HG03469 (cell line): ENCODE results near the gene TSPAN16.

Source experiments
- ATAC-seq: cut with Tn5 transposase; IDR thresholded peaks from one replicate; pipeline ENCODE4 v1.9.1; 2021; ENCODE audit warnings: mild to moderate bottlenecking, moderate library complexity, moderate number of reproducible peaks; ENCODE audit not compliant: unreplicated experiment

Gene TSPAN16

GRCh38 chr19:11267316-11268085 is 28.5 kb upstream of the TSPAN16 start:
- no peak for ATAC-seq

GRCh38 chr19:11268783-11269267 is 27.1 kb upstream of the TSPAN16 start:
- ATAC-seq = no peak

DNA sequence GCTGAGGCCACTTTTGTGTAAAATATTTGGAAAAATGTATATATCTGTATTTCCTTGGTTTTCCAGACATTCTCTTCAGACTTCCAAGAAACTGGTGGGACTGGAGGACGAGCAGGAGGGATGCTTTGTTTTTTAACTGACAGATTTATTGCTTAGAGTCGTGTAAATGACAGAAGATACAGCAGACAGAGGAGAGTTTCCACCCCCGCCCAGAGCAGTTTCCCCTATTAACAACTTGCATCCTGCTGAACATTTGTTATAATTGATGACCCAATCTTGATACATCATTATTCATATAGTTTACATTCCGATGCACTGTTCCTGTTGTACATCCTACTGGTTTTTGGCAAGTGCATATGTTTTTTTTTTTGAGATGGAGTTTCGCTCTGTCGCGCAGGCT is 26.6 kb upstream of the TSPAN16 start:
- no peak for ATAC-seq

DNA sequence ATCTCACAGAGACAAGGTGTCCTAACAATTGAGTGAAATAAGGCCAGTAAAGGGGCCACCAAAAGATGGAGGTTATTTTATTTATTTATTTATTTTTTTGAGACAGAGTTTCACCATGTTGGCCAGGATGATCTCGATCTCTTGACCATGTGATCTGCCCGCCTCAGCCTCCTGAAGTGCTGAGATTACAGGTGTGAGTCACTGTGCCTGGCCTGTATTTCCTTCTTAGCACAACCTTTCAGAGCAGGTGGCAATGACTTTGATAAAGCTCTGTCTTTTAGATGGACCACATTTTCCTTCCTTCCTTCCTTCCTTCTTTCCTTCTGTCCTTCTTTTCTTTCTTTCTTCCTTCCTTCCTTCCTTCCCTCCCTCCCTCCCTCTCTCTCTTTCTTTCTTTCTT is 22.7 kb upstream of the TSPAN16 start:
- ATAC-seq = no peak

DNA sequence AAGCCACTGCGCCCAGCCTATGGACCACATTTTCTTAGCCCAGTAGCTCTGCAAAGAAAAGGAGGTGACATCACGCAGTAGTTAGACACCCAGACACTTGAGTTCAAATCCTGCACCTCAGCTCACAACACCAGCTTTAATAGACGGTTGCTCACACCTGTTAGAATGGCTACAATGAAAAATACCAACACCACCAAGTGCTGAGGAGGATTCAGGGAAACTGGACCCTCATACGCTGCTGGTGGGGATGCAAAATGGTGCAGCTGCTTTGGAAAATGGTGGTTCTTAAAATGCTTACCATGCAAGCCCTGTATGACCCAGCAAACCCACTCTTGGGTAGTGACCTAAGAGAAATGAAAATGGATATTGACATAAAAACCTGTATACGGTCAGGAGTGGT is 22.0 kb upstream of the TSPAN16 start:
- no peak for ATAC-seq

GRCh38 chr19:11274533-11275086 is 21.4 kb upstream of the TSPAN16 start:
- ATAC-seq = no peak

- no peak for ATAC-seq
Observed at GRCh38 chr19:11278670-11279069, 17.3 kb upstream of the TSPAN16 start.

DNA sequence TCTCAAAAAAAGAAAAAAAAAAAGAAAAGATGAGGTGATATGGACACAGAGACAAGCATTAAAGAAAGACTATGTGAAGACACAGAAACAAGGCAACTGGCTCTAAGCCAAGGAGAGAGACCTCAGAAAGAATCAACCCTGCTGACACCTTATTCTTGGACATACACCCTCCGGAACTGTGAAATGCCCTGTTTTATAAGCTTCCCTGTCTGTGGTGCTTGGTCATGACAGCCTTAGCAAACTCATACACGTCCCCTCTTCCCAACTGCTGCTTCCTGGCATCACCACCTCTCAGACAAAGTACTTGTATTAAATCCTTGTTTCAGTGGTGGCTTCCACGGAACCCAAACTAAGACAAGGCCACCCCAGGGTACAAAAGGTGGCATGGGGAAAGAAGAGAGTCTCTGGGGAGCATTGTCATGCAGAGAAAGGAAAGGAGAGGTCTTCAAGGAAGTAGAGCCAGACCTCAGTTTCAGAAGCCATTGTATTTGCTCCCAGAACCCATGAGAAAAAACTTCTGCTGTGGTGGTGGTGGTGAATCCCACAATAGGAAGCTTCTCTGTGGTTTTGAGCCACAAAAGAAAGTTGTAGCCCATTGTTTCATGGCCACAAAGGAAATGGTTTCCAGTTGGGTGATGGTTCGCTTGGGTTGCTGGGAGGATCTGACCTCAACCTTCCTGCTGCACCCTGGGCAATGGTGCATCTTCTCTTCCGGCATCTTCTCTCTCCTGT is 16.3 kb upstream of the TSPAN16 start:
- no peak for ATAC-seq

DNA sequence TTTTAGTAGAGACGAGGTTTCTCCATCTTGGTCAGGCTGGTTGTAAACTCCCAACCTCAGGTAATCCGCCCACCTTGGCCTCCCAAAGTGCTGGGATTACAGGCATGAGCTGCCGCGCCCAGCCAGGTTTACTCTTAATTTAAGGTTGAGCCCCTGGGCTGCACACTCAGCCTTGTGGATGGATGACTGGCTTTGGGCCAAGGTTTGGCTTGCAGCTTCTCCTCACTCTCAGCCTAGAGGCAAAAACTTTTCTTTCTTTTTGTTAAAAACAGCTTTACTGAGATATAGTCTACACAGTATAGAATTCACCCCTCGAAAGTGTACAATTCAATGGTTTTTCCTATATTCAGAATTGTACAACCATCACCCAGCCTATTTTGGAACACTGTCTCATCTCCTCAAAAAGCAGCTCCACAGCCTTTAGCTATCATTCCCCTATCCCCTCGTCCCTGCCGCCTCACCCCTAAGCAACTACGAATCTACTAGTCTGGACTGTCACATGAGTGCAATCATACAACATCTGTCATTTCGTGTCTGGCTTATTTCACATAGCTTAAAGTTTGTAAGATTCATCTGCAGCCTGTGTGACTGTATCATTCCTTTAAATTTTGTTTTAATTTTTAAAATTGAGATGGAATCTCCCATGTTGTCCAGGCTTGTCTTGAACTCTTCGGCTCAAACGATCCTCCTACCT is 14.5 kb upstream of the TSPAN16 start:
- no peak for ATAC-seq

DNA sequence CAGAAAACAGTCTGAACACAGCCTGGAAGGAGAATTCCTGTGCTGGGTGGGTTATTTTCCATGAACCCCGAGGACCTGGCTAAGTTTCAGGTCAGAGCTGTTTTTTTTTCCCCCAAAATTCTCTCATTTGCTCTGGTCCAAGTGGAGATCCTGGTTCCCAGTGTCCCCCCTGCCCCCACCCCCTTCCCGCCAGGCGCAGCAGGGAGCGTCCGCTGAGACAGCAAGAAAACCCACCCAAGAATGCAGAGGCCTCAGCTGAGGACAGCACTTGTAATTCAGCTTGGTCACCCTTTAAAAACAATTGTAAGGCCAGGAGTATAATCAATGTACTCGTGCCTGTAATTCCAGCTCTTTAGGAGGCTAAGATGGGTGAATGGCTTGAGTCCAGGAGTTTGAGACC is 11.4 kb upstream of the TSPAN16 start:
- ATAC-seq = no peak

GRCh38 chr19:11286312-11286974 is 9.5 kb upstream of the TSPAN16 start:
- ATAC-seq = no peak

DNA sequence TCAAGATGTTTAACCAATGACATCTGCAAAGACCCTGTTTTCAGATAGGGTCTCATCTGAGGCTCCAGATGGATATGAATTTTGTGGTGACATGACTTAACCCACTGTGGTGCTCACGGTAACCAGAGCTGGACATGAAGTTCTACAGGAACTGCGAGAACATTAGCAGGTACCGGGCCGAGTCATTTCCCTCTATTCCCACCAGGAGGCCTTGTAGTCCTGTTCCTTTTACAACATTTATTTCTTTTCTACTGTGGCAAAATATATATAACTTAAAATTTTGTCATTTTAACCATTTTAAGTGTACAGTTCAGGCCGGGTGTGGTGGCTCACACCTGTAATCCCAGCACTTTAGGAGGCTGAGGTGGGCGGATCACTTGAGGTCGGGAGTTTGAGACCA is 7.6 kb upstream of the TSPAN16 start:
- ATAC-seq = no peak

- no peak for ATAC-seq
Observed at GRCh38 chr19:11290256-11290655, 5.7 kb upstream of the TSPAN16 start.

DNA sequence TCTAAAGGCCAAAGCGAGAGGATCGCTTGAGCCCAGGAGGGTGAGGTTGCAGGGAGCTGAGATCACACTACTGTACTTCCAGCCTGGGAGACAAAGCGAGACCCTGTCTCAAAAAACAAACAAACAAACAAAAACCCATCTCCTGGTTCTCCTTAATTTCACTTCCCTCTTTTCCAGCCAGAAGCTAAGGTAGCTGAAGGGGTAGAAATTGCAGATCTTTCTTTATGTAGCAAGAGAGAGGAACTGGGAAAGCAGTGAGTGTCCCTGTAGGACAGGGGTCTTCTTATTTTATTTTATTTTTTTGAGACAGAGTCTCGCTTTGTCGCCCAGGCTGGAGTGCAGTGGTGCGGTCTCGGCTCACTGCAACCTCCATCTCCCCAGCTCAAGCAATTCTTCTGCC is 4.5 kb upstream of the TSPAN16 start:
- no peak for ATAC-seq

- ATAC-seq = no peak
Observed at GRCh38 chr19:11291991-11292390, 4.0 kb upstream of the TSPAN16 start.

- no peak for ATAC-seq
Observed at GRCh38 chr19:11293433-11294389, 2.2 kb upstream of the TSPAN16 start.

GRCh38 chr19:11295180-11295579 is 780 bp upstream of the TSPAN16 start:
- no peak for ATAC-seq

DNA sequence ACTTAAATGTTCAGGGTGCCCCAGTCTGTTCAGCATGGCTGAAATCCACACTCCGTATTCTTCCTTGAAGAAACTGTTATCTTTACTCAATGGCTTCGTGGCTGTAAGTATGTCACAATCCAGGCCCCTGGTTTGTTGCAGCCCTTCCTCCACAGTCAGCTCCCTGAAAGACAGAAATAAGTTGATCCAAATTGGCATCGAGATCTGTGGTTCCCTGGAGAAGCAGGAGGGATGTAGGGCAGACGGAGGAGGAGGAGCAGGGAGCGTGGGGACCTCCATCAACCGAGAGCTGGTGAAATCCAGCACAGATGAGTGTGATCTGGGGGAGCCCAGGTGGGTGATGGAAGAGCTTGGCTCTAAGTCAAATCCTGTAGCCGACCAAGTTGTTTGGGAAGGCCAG is 304 bp downstream of the TSPAN16 start:
- ATAC-seq = no peak

DNA sequence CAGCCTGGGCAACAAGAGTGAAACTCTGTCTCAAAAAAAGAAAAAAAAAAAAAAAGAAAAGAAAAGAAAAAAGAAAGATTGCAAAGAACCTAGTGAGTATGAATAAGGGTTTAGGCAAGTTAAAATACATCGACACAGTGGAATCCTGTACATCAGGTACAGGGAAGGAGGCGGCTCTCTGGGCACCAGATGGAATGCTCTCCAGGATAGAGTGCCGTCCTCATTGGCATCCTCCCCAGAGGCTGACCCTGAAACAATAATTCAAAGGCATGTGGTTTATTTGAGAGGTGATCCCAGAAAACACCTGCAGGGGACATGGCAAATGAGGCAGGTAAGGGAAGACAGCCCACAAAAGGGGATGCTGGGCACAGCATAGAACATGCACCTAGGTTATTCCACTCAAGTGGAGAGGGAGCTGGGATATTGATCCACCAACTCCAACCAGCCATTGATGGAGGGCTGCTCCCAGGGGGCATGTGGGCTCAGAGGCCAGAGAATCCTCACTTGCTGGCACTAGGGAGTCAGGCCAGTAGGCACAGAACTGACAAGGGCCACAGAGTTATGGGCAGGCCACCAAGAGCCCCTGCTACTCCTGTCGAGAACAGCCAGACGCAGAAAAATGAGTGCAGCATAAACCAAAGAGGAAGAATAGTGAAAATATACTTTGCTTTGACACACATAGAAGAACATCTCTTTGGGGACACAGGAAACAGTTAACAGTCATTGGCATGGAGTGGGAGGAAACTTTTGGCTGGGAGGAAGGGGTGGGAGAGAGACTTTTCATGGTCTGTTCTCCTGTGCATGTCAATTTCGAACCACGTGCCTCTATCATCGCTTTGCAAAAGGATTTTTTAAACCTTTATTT is 4.2 kb downstream of the TSPAN16 start:
- no peak for ATAC-seq
